Memory B cell (primary cell): ENCODE measurements around the gene KCNG3.
"Not testable (repeated sequence)": the region's sequence is repeated elsewhere in the genome, so short reads cannot be mapped to it uniquely, and the experiment has no call there.

Source experiments
- ATAC-seq: fragments of 150-1000 bp; cut with Tn5 transposase; 2 replicates; pipeline ENCODE4 v1.10.0; 2021; ENCODE audit warnings: low read depth, mild to moderate bottlenecking, moderate library complexity
- DNase-seq, 2 donors: peaks; one replicate each; pipeline ENCODE4 v3.0.0; 2022; ENCODE audit warnings: low spot score in 2 of 2
- H3K27ac Mint-ChIP-seq: one replicate; pipeline ENCODE4 v1.8.0; 2022; ENCODE audit warnings: mild to moderate bottlenecking, moderate library complexity, mixed read lengths
- H3K27me3 Mint-ChIP-seq: one replicate; pipeline ENCODE4 v1.8.0; 2022; ENCODE audit warnings: mixed read lengths
- H3K36me3 Mint-ChIP-seq: one replicate; pipeline ENCODE4 v1.8.0; 2022; ENCODE audit warnings: mild to moderate bottlenecking, mixed read lengths
- H3K4me1 Mint-ChIP-seq: one replicate; pipeline ENCODE4 v1.8.0; 2022; ENCODE audit warnings: mixed read lengths
- H3K4me3 Mint-ChIP-seq: one replicate; pipeline ENCODE4 v1.8.0; 2022; ENCODE audit warnings: mild to moderate bottlenecking, moderate library complexity, mixed read lengths
- H3K9me3 Mint-ChIP-seq: one replicate; pipeline ENCODE4 v1.8.0; 2022; ENCODE audit warnings: mixed read lengths

KCNG3 gene

DNA sequence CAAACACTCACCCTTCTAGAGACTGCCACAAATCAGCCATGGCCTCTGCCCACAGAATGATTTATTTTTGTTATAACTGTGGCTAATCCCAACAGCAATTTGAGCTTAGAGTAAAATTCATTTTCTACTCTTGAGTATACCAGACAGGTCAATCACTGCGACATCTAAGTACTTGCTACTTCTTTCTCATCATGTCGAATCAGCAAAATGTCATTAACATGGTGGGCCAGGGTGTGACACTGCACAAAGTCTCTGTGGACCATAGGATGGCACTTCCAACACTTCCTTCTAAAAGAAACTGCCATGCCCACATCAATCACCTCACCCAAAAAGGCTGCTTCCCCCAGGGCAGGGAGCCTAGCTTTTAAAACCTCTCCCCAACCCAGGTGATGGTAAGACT, 64.4 kb downstream of the KCNG3 start:
- Mint-ChIP-seq H3K4me1 (no peaks in the 10 kb centered on the region), H3K36me3 (no peaks in the 10 kb centered on the region), H3K4me3 (no peak overlapping the region), H3K27me3 (peaks cover 9% of the 10 kb centered on the region), H3K9me3 (no peaks in the 10 kb centered on the region), H3K27ac (no peak overlapping the region)
- ATAC-seq (no peak), DNase-seq (no peak)

GRCh38 chr2:42425697-42426096, 68.1 kb downstream of the KCNG3 start:
- DNase-seq (no peak), ATAC-seq (no peak)
- Mint-ChIP-seq H3K9me3 (no peaks in the 10 kb centered on the region), H3K4me1 (no peaks in the 10 kb centered on the region), H3K27me3 (peaks cover 13% of the 10 kb centered on the region), H3K36me3 (no peaks in the 10 kb centered on the region), H3K4me3 (no peak overlapping the region), H3K27ac (no peak overlapping the region)

- peaks cover 14% of the 10 kb centered on the region for H3K27me3 Mint-ChIP-seq
- H3K4me3 Mint-ChIP-seq: no peak overlapping the region
- H3K36me3 Mint-ChIP-seq: no peaks in the 10 kb centered on the region
- H3K4me1 Mint-ChIP-seq: no peaks in the 10 kb centered on the region
- DNase-seq (no peak), ATAC-seq (no peak)
- H3K9me3 Mint-ChIP-seq: no peaks in the 10 kb centered on the region
- no peak overlapping the region for H3K27ac Mint-ChIP-seq
Measured at GRCh38 chr2:42424033-42424432, 69.7 kb downstream of the KCNG3 start.

- Mint-ChIP-seq H3K27ac (no peak overlapping the region), H3K27me3 (peaks cover 14% of the 10 kb centered on the region), H3K9me3 (no peaks in the 10 kb centered on the region), H3K4me3 (no peak overlapping the region), H3K36me3 (no peaks in the 10 kb centered on the region), H3K4me1 (no peaks in the 10 kb centered on the region)
- no peak for DNase-seq
- ATAC-seq: no peak
Measured at GRCh38 chr2:42421601-42422239, 72.1 kb downstream of the KCNG3 start.

- DNase-seq (no peak), ATAC-seq (no peak)
- Mint-ChIP-seq H3K4me3 (no peak overlapping the region), H3K9me3 (peaks cover 1% of the 10 kb centered on the region), H3K27ac (no peak overlapping the region), H3K4me1 (no peaks in the 10 kb centered on the region), H3K36me3 (no peaks in the 10 kb centered on the region), H3K27me3 (peaks cover 12% of the 10 kb centered on the region)
Measured at GRCh38 chr2:42421157-42421485, 72.7 kb downstream of the KCNG3 start.

DNA sequence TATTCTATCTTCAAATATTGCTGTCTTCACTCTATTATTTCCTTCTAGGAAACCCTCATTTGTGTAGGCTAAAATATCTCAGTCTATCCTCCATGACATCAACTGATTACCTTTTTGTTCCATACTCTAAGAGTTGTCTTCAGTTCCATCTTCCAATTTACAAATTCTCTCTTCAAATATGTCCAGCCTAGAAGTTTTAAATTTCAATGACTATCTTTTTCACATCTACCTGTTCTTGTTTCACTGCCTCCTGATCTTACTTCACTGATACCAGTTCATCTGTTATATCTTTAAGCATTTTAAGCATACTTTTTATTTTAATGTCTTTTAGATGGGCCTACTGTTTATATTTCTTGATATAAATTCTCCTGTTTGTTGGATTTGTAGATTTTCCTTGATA, 79.1 kb downstream of the KCNG3 start:
- Mint-ChIP-seq H3K27ac (no peak overlapping the region), H3K27me3 (peaks cover 5% of the 10 kb centered on the region), H3K36me3 (peaks cover 3% of the 10 kb centered on the region), H3K9me3 (peaks cover 9% of the 10 kb centered on the region), H3K4me1 (no peaks in the 10 kb centered on the region), H3K4me3 (no peak overlapping the region)
- ATAC-seq: no peak
- no peak for DNase-seq

DNA sequence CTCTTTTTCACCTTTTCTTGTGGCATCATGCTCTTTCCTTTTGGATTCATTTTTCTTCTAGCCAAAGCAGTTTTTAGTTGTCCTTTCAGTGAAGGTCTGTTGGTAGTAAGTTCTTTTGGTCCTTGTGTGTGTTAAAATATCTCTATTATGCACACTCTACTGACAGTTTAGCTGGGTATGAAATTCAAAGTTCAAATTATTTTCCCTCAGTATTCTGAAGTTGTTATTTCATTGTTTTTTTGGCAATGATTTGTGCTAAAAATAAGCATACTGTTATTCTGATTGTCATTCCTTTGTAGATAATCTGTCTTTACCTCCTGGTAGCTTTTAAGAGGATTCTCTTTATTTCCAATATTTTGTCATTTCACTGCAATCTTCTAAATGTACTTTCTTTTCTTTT, 79.6 kb downstream of the KCNG3 start:
- peaks cover 9% of the 10 kb centered on the region for H3K9me3 Mint-ChIP-seq
- H3K4me3 Mint-ChIP-seq: no peak overlapping the region
- H3K4me1 Mint-ChIP-seq: no peaks in the 10 kb centered on the region
- peaks cover 3% of the 10 kb centered on the region for H3K27me3 Mint-ChIP-seq
- ATAC-seq (no peak), DNase-seq (no peak)
- H3K36me3 Mint-ChIP-seq: peaks cover 3% of the 10 kb centered on the region
- H3K27ac Mint-ChIP-seq: no peak overlapping the region

GRCh38 chr2:42410742-42411514, 82.9 kb downstream of the KCNG3 start:
- no peak overlapping the region for H3K4me3 Mint-ChIP-seq
- H3K4me1 Mint-ChIP-seq: no peaks in the 10 kb centered on the region
- ATAC-seq (no peak), DNase-seq (no peak)
- H3K9me3 Mint-ChIP-seq: peaks cover 8% of the 10 kb centered on the region
- peaks cover 7% of the 10 kb centered on the region for H3K27me3 Mint-ChIP-seq
- peaks cover 3% of the 10 kb centered on the region for H3K36me3 Mint-ChIP-seq
- H3K27ac Mint-ChIP-seq: no peak overlapping the region

- peaks cover 6% of the 10 kb centered on the region for H3K27me3 Mint-ChIP-seq
- H3K4me3 Mint-ChIP-seq: no peak overlapping the region
- H3K36me3 Mint-ChIP-seq: no peaks in the 10 kb centered on the region
- no peaks in the 10 kb centered on the region for H3K9me3 Mint-ChIP-seq
- DNase-seq (no peak), ATAC-seq (no peak)
- H3K27ac Mint-ChIP-seq: no peak overlapping the region
- no peaks in the 10 kb centered on the region for H3K4me1 Mint-ChIP-seq
Measured at GRCh38 chr2:42408009-42408408, 85.8 kb downstream of the KCNG3 start.

DNA sequence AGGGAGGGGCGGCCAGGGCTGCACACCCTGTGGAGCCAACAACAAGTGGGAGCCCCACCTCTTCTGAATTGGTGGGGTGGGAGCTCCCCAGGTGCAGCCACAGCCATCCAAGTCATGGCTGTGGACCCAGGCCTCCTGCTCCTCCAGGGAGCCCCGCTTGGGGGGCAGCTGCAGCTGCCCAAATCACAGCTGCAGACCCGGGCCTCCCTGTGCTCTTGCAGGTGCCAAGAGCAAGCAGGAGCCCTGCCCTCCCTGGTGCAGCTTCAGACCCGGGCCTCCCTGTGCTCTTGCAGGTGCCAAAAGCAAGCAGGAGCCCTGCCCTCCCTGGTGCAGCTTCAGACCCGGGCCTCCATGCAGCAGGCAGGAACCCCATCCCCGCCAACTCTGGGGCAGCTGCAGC, 86.3 kb downstream of the KCNG3 start:
- ATAC-seq (no peak), DNase-seq (no peak)
- peaks cover 6% of the 10 kb centered on the region for H3K27me3 Mint-ChIP-seq

GRCh38 chr2:42404676-42405075, 89.1 kb downstream of the KCNG3 start:
- no peak for DNase-seq
- H3K36me3 Mint-ChIP-seq: no peaks in the 10 kb centered on the region
- H3K4me1 Mint-ChIP-seq: no peaks in the 10 kb centered on the region
- peaks cover 5% of the 10 kb centered on the region for H3K27me3 Mint-ChIP-seq
- no peak for ATAC-seq
- no peak overlapping the region for H3K4me3 Mint-ChIP-seq
- no peak overlapping the region for H3K27ac Mint-ChIP-seq
- H3K9me3 Mint-ChIP-seq: peaks cover 2% of the 10 kb centered on the region

More for the DNA sequence above, 86.3 kb downstream of the KCNG3 start:
- H3K36me3 Mint-ChIP-seq: no peaks in the 10 kb centered on the region
- H3K9me3 Mint-ChIP-seq: peaks cover 2% of the 10 kb centered on the region
- no peak overlapping the region for H3K4me3 Mint-ChIP-seq
- no peak overlapping the region for H3K27ac Mint-ChIP-seq
- no peaks in the 10 kb centered on the region for H3K4me1 Mint-ChIP-seq

DNA sequence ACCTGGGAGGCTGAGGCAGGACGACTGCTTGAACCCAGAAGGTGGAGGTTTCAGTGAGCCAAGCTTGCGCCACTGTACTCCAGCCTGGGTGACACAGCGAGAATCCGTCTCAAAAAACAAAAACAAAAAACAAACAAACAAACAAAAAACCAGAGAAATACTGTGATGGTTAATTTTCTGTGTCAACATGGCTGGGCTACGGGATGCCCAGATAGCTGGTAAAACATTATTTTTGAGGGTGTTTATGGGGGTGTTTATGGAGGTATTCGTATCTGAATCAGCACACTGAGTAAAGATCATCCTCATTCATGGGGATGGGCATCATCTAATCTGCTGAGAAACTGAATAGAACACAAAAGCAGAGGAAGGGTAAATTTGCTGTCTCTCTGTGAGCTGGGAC, 92.0 kb downstream of the KCNG3 start:
- Mint-ChIP-seq H3K9me3 (peaks cover 2% of the 10 kb centered on the region), H3K36me3 (no peaks in the 10 kb centered on the region), H3K4me3 (no peak overlapping the region), H3K27me3 (no peaks in the 10 kb centered on the region), H3K27ac (no peak overlapping the region), H3K4me1 (no peaks in the 10 kb centered on the region)
- DNase-seq: no peak
- ATAC-seq: no peak

DNA sequence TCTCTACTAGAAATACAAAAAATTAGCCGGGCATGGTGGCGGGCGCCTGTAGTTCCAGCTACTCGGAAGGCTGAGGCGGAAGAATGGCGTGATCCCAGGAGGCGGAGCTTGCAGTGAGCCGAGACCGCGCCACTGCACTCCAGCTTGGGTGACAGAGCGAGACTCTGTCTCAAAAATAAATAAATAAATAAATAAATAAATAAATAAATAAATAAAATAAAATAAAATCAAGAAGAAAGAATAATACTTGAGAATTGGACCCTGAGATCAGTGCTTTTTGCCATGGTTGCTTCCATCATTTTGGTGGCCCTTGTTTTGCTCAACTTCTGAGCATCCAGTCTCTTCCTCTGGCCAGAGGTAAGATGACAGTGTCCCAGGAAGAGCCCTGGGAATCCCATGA, 95.7 kb downstream of the KCNG3 start:
- H3K4me1 Mint-ChIP-seq, ATAC-seq, H3K9me3 Mint-ChIP-seq, H3K4me3 Mint-ChIP-seq, H3K27ac Mint-ChIP-seq, H3K36me3 Mint-ChIP-seq, DNase-seq, H3K27me3 Mint-ChIP-seq: not testable (repeated sequence)

DNA sequence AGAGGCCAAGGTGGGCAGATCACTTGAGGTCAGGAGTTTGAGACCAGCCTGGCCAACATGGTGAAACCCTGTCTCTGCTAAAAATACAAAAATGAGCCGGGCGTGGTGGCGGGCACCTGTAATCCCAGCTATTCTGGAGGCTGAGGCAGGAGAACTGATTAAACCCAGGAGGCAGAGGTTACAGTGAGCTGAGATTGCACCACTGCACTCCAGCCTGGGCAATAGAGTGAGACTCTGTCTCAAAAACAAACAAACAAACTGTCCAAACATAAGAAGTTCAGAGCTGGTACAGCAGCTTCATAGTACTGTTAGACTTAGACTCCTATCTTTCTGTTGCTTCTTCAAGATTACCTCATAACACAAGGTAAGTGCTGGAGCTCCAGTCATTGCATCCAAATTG, 100.5 kb downstream of the KCNG3 start:
- not testable (repeated sequence) for H3K4me1 Mint-ChIP-seq, H3K4me3 Mint-ChIP-seq, DNase-seq, H3K9me3 Mint-ChIP-seq, ATAC-seq, H3K36me3 Mint-ChIP-seq, H3K27me3 Mint-ChIP-seq, H3K27ac Mint-ChIP-seq

DNA sequence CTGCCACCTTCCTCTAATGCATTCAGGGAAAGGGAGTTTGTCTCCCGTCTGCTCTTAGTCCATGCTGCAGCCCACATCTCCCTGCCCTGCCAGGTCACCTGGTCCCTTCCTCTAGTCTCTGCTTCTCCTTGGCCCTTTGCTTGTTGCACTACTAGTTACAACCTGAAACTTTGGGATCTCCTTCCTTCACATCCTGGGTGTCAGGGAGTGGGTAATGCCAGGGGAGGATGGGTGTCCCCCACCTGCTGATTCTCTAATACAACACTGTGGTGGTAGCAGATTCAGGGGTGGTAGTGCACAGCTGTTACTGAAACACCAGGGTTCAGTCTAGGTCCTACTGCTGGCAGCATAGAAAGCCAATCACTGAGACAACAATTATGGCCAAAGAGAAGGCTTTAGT, 101.6 kb downstream of the KCNG3 start:
- Mint-ChIP-seq H3K27ac (no peak overlapping the region), H3K27me3 (peaks cover 2% of the 10 kb centered on the region), H3K4me3 (no peak overlapping the region), H3K36me3 (no peaks in the 10 kb centered on the region), H3K4me1 (no peaks in the 10 kb centered on the region), H3K9me3 (no peaks in the 10 kb centered on the region)
- DNase-seq (no peak), ATAC-seq (no peak)
